Panc1 (cell line): ENCODE measurements around the gene PPP2R5A. TPM values are rescaled to one million over a fixed set of nuclear protein-coding genes. Genes with fewer than 3 reads are reported as not detected.

Experiments used
- ATAC-seq: fragments of 200-7000 bp; cut with Tn5 transposase; 2 replicates; pipeline ENCODE4 v1.9.1; 2020; ENCODE audit warnings: mild to moderate bottlenecking, moderate library complexity
- BruUV-seq: library from RNA; stranded (reverse); fragments of 400-500 nt; replicated peaks from 2 replicates; lab custom pipeline; 2021; lab: Mats Ljungman, UMichigan
- CTCF ChIA-PET: fragments of 300-600 bp; sonication (Branson Sonifier 250); formaldehyde crosslinking; loops from one replicate; lab custom pipeline; 2022; ENCODE audit warnings: antibody characterized with exemption; lab: Charles Lee
- POLR2A ChIA-PET: fragments of 300-600 bp; sonication (Branson Sonifier 250); formaldehyde crosslinking; loops from one replicate; lab custom pipeline; 2022; ENCODE audit warnings: antibody characterized with exemption; lab: Charles Lee
- DNase-seq: peaks from one replicate; pipeline ENCODE4 v3.0.0-alpha.2; 2010; ENCODE audit warnings: low read depth, low spot score
- H3K27ac ChIP-seq: 2 replicates; pipeline ENCODE4 v1.5.1; 2011; ENCODE audit warnings: mild to moderate bottlenecking, low read length, inconsistent platforms
- H3K27me3 ChIP-seq: fragments of 200-500 bp; sonication (Bioruptor generic); 2 replicates; pipeline ENCODE4 v1.6.0; 2014; ENCODE audit warnings: low read length, inconsistent platforms; ENCODE audit not compliant: control insufficient read depth, insufficient read depth
- H3K36me3 ChIP-seq: fragments of 200-500 bp; sonication (Bioruptor generic); 2 replicates; pipeline ENCODE4 v1.5.1; 2014; ENCODE audit warnings: inconsistent platforms, mild to moderate bottlenecking, low read length, moderate library complexity; ENCODE audit not compliant: control insufficient read depth, insufficient read depth
- H3K4me1 ChIP-seq: 2 replicates; pipeline ENCODE4 v1.5.1; 2011; ENCODE audit warnings: inconsistent platforms, mild to moderate bottlenecking, low read length, moderate library complexity; ENCODE audit not compliant: control insufficient read depth, insufficient read depth
- H3K4me3 ChIP-seq, 2 experiments: 2 replicates each; pipeline ENCODE4 v1.5.1; 2011 to 2012; ENCODE audit warnings: low read depth in 2 of 2, low read length in 2 of 2, mild to moderate bottlenecking in 2 of 2, inconsistent platforms in 1 of 2, moderate library complexity in 1 of 2
- H3K9me3 ChIP-seq: fragments of 200-500 bp; sonication (Bioruptor generic); 2 replicates; pipeline ENCODE4 v1.5.1; 2014; ENCODE audit warnings: low read depth, mild to moderate bottlenecking, inconsistent platforms, low read length, moderate library complexity; ENCODE audit not compliant: control insufficient read depth, insufficient read depth
- CTCF ChIP-seq: fragments of 450-650 bp; IDR thresholded peaks from 2 replicates; pipeline ENCODE4 v1.5.1; 2017; ENCODE audit warnings: mild to moderate bottlenecking
- POLR2AphosphoS5 ChIP-seq: IDR thresholded peaks from 2 replicates; pipeline ENCODE4 v1.6.1; 2012; ENCODE audit warnings: mild to moderate bottlenecking, low read depth, low read length, moderate library complexity
- SIN3A ChIP-seq: IDR thresholded peaks from 2 replicates; pipeline ENCODE4 v1.6.1; 2012; ENCODE audit warnings: low read depth, mild to moderate bottlenecking, low read length, moderate library complexity, borderline replicate concordance; ENCODE audit not compliant: insufficient read depth
- TCF7L2 ChIP-seq: IDR thresholded peaks from 2 replicates; pipeline ENCODE4 v1.6.1; 2011; ENCODE audit warnings: mild to moderate bottlenecking, low read depth, low read length, inconsistent platforms
- in situ Hi-C: cut with HindIII; loops from 2 replicates; pipeline ENCODE4 v1.10.0; 2016; ENCODE audit warnings: low sequenced_read_pairs, low pct_unique_long_range_greater_than_20kb
- intact Hi-C: fragments of 100-400 bp; cut with micrococcal nuclease; formaldehyde crosslinking; loops from one replicate; pipeline ENCODE4 v1.10.0; 2022; ENCODE audit not compliant: unreplicated experiment
- total RNA-seq: library from RNA; stranded (reverse); gene quantifications from one replicate; pipeline ENCODE4 v1.2.1, GENCODE V29; 2021; ENCODE audit not compliant: unreplicated experiment
- TF ChIP-seq, protein P1 (sequence below), 2 experiments: IDR thresholded peaks; 2 replicates each; pipeline ENCODE4 v1.6.1; 2011 to 2012; ENCODE audit warnings: low read depth in 2 of 2, control low read depth in 1 of 2, low read length in 1 of 2, mild to moderate bottlenecking in 1 of 2, moderate library complexity in 1 of 2; ENCODE audit not compliant: insufficient read depth in 1 of 2

Gene PPP2R5A
- total RNA-seq, 1 experiment from 2014 or later, result 44.3 TPM

- Histone ChIP-seq H3K4me3 (no peak overlapping the region), H3K4me1 (peaks cover 25% of the 10 kb centered on the region), H3K27ac (0 out of 2 replicates have a peak overlapping the region, but pooled peaks have one; percentile 54), H3K36me3 (no peaks in the 10 kb centered on the region), H3K9me3 (no peaks in the 10 kb centered on the region), H3K27me3 (no peaks in the 10 kb centered on the region)
- DNase-seq, result no peak
- intact Hi-C loops, result no loop called here
- in situ Hi-C loops, result no loop called here
- POLR2A ChIA-PET, result interaction anchor here (0.5 kb wide), 1 partner anchor 296 kb away, joined by 3 read pairs; no protein-coding TSS in a partner anchor
- no peak for TF ChIP-seq TCF7L2
- TF ChIP-seq, protein P1, sequence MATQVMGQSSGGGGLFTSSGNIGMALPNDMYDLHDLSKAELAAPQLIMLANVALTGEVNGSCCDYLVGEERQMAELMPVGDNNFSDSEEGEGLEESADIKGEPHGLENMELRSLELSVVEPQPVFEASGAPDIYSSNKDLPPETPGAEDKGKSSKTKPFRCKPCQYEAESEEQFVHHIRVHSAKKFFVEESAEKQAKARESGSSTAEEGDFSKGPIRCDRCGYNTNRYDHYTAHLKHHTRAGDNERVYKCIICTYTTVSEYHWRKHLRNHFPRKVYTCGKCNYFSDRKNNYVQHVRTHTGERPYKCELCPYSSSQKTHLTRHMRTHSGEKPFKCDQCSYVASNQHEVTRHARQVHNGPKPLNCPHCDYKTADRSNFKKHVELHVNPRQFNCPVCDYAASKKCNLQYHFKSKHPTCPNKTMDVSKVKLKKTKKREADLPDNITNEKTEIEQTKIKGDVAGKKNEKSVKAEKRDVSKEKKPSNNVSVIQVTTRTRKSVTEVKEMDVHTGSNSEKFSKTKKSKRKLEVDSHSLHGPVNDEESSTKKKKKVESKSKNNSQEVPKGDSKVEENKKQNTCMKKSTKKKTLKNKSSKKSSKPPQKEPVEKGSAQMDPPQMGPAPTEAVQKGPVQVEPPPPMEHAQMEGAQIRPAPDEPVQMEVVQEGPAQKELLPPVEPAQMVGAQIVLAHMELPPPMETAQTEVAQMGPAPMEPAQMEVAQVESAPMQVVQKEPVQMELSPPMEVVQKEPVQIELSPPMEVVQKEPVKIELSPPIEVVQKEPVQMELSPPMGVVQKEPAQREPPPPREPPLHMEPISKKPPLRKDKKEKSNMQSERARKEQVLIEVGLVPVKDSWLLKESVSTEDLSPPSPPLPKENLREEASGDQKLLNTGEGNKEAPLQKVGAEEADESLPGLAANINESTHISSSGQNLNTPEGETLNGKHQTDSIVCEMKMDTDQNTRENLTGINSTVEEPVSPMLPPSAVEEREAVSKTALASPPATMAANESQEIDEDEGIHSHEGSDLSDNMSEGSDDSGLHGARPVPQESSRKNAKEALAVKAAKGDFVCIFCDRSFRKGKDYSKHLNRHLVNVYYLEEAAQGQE (IDR thresholded peaks at IDR 0.05; ENCODE audit: insufficient read depth in 1 of 2, low read depth in 2 of 2, low read length in 1 of 2), result no peak
- TF ChIP-seq SIN3A, result no peak
- no peak for TF ChIP-seq CTCF
- TF ChIP-seq POLR2AphosphoS5, result no peak
- CTCF ChIA-PET, result interaction anchor here (1.0 kb wide), 1 partner anchor 144 kb away, joined by 4 read pairs; no protein-coding TSS in a partner anchor
- 0 out of 2 replicates have a peak, but pooled peaks have one; percentile 52 for ATAC-seq
- no TSS peak for BruUV-seq
Measured at GRCh38 chr1:212311836-212312497, 26.8 kb downstream of the PPP2R5A start.

GRCh38 chr1:212313616-212314015, 28.4 kb downstream of the PPP2R5A start:
- ChIA-PET POLR2A (no interaction called here), CTCF (interaction anchor here (1.2 kb wide), 1 partner anchor 243 kb away, joined by 4 read pairs; no protein-coding TSS in a partner anchor)
- intact Hi-C loops, result no loop called here
- in situ Hi-C loops, result no loop called here
- Histone ChIP-seq H3K36me3 (no peaks in the 10 kb centered on the region), H3K4me3 (no peak overlapping the region), H3K27ac (no peak overlapping the region), H3K4me1 (peaks cover 25% of the 10 kb centered on the region), H3K27me3 (no peaks in the 10 kb centered on the region), H3K9me3 (no peaks in the 10 kb centered on the region)
- DNase-seq (no peak), ATAC-seq (no peak)
- no TSS peak for BruUV-seq
- TF ChIP-seq POLR2AphosphoS5 (no peak), CTCF (no peak), TCF7L2 (no peak), SIN3A (no peak)
- TF ChIP-seq, protein P1 (IDR thresholded peaks at IDR 0.05; ENCODE audit: insufficient read depth in 1 of 2, low read depth in 2 of 2, low read length in 1 of 2), result no peak
